Fibroblast of lung (primary cell): Measurements from ENCODE around the gene EDNRA.

Experiments
- CTCF ChIP-seq, 2 donors: IDR thresholded peaks in 1 of 2; conservative IDR thresholded peaks in 1 of 2; 1 replicate in 1 of 2; 2 replicates in 1 of 2; pipeline ENCODE4 v1.5.1; 2011 to 2012; ENCODE audit warnings: low read length in 2 of 2, control low read depth in 1 of 2, inconsistent platforms in 1 of 2, low read depth in 1 of 2, mild to moderate bottlenecking in 1 of 2
- EZH2 ChIP-seq: IDR thresholded peaks from 2 replicates; pipeline ENCODE4 v1.5.1; 2012; ENCODE audit warnings: low read length, control low read depth, mild to moderate bottlenecking; ENCODE audit errors: missing control alignments

- TF ChIP-seq CTCF (conservative IDR thresholded peaks at IDR 0.05 in 1 of 2, IDR thresholded peaks at IDR 0.05 in 1 of 2; ENCODE audit: low read depth in 1 of 2, low read length in 2 of 2) (no peak), EZH2 (no peak)
Measured at GRCh38 chr4:147543034-147543433, 62.1 kb downstream of the EDNRA start.
